Activated CD8-positive, alpha-beta memory T cell treated with anti-CD3 and anti-CD28 coated beads, Interleukin-2, amount 50 U/mL, for 4 hours (primary cell): ENCODE data around the gene SLC30A2.
A peak's percentile ranks its signal among the peaks of the same experiment; 100 is the strongest.

Experiments used
- DNase-seq: peaks from one replicate; pipeline ENCODE4 v3.0.0-alpha.2; 2020

Gene SLC30A2

DNA sequence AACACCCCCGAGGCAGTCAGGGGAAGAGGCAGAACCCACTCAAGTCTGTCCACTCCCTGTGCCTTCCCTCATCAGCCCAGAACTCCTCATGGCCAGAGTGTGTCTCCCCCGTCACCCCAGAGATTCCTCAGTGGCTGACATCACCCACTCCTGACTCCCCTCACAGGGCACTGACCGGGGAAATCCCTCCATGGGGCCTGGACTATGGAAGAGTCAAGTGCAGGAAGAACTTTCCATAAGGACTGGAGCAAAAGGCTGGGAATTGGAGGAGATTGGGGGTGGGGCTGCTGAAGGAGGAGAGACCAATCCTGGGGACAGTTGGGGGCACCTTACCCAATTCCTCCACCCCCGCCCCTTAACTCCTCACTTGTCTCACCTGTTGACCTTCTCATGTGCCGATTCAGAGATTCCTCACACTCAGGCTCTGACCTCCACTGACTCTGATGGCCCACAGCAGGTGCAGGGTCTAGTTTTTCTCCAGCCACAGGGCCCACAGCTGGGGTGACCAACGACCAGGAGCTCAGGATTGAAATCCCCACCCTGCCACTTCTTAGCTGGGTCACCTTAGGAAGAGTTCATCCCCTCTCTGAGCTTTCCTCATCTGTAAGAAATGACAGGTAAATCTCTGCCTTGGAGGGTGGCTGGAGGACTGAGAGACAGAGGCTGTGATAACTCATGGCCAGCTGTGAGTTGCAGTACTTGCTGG is 24.8 kb downstream of the SLC30A2 start:
- no peak for DNase-seq

GRCh38 chr1:26020330-26020768 is 25.6 kb downstream of the SLC30A2 start:
- no peak for DNase-seq

- DNase-seq: no peak
Measured at GRCh38 chr1:26019641-26020315, 26.1 kb downstream of the SLC30A2 start.

DNA sequence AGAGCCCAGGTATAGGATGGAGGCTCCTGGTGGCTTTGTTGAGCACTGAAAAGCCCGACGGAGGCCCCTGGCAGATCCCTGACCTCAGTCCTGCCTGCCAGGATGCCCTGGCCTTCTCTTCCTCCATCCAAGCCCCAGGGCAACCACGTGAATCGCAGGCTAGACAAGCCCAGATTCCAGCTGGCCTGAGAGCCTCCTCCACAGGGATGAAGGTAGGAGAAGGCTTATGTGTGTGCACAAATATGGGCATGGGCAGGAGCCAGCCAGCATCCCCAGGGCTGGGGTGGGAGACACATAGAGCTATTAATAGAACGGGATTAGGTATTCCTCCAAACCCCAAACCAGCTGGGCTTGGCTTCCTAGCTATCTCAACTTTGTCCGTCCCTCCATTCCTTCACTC is 28.3 kb downstream of the SLC30A2 start:
- DNase-seq: no peak

- peak; percentile 31 for DNase-seq
Measured at GRCh38 chr1:26016953-26017545, 28.9 kb downstream of the SLC30A2 start.

DNA sequence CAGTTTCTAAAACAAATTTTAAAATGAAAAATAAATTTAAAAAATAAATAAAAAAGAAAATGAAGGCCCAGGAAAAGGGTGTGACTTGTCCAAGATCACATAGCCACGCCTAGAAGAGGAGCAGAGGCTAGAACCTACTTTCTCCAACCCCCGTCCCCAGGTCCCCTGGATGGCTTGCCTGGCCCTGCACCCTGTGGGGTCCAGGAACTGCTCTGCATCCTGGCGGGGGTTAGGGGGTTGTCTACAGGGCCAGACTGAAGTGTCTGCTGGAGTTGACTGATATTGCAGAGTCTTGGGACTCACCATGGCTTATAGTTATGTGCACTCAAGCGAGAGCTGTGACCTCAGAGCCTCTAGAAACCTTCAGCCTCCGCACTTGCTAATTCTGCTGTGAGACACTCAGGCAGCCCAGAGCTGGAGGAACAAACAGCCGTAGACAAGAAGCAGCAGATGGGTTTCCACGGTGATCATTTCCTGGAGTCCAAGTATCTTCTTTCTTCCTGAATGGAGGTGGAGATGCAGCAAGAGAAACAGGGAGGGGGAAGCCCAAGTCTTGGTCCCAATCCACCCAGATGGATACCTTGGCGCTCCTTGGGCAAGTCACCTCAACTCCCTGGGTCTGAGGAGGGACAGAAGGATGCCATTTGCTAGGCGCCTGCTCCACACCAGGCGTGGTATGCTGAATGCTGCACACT is 29.5 kb downstream of the SLC30A2 start:
- no peak for DNase-seq

GRCh38 chr1:26015358-26015757 is 30.6 kb downstream of the SLC30A2 start:
- DNase-seq: no peak

- no peak for DNase-seq
Measured at GRCh38 chr1:26014179-26014578, 31.7 kb downstream of the SLC30A2 start.

GRCh38 chr1:26012864-26013263 is 33.1 kb downstream of the SLC30A2 start:
- no peak for DNase-seq

DNA sequence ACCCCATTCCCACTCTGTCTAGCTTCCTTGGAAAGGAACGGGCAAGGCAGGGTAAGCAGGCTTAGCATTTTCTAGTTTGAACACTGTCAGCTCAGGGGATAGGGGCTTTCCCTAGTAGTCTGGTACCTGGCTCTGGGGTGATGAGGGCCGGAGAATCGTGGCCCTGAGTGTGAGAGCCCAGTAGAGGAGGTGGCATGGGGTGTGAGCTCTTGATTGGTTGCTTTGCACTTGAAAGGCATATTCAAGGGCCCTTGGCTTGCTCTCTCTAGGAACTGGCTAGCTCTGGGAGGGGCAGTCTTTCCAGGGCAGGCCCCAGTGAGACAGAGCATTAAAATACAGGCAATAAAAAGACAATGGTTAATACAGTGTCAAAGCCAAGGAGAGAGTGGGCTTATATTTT is 35.1 kb downstream of the SLC30A2 start:
- DNase-seq: no peak

GRCh38 chr1:26009796-26010447 is 36.0 kb downstream of the SLC30A2 start:
- DNase-seq: no peak

- DNase-seq: no peak
Measured at GRCh38 chr1:26006710-26007109, 39.2 kb downstream of the SLC30A2 start.

- DNase-seq: no peak
Measured at GRCh38 chr1:26005434-26006105, 40.3 kb downstream of the SLC30A2 start.

GRCh38 chr1:26003756-26004155 is 42.2 kb downstream of the SLC30A2 start:
- DNase-seq: no peak

GRCh38 chr1:26003262-26003661 is 42.7 kb downstream of the SLC30A2 start:
- no peak for DNase-seq

GRCh38 chr1:25999041-25999800 is 46.7 kb downstream of the SLC30A2 start:
- DNase-seq: no peak

GRCh38 chr1:25997828-25998761 is 47.8 kb downstream of the SLC30A2 start, which contains the start of gene PAFAH2:
Gene PAFAH2, minus strand, starts transcription at chr1:25998063. Its CDS starts 7,247 bp downstream, at chr1:25990816.
- peak; percentile 94 for DNase-seq

DNA sequence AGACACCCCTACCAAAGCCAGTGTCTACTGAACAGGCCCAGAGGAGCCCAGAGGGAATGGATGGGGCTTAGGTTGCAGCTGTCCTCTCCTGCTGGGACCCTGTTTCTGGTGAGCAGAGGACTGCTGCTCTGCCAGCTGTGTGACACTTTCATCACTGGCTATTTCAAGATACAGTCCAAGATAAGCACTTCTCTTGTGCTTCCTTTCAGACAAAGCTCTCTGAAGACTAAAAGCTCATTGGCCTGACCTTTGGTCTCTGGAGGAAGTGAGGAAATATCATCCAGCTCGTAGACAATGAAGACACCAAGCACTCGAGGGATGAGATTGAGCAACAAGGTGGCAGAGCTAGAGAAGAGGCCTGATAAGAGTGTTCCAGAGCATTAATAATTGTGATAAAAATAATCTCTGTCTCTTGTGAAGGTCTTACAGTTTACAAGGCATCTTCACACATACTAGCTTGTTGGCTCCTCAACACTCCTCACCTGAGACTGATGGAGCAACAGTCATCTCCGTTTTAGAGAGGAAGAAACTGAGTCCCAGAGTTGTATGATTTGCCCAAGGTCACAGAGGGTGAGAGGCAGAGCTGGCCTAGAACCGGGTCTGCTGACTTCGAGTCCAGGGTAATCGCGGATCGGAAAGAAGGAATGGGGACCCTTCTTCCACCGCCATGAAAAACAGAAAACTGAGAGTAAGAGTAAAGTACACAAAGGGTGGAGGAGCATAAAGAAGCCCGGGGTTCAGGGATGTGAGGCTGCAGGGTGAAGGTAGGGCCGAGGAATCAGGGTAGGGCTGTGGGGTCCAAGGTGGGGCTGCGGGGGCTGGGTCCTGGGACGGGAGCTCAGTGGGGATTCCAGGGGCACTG is 48.7 kb downstream of the SLC30A2 start:
- DNase-seq: no peak

- no peak for DNase-seq
Measured at GRCh38 chr1:25994402-25995150, 51.3 kb downstream of the SLC30A2 start.
